WTC11 (cell line): Measurements from ENCODE around the gene APOL6.

Experiments used
- NR1H2 ChIP-seq: sonication (generic); formaldehyde crosslinking; IDR thresholded peaks from 2 replicates; pipeline ENCODE4 v1.9.0; 2021; ENCODE audit warnings: mild to moderate bottlenecking, moderate library complexity, missing genetic modification reagents
- SP1 ChIP-seq: sonication (generic); formaldehyde crosslinking; conservative IDR thresholded peaks from 2 replicates; pipeline ENCODE4 v1.8.1; 2022; ENCODE audit warnings: missing genetic modification reagents
- TF ChIP-seq, protein P1 (sequence below): sonication (generic); formaldehyde crosslinking; IDR thresholded peaks from 2 replicates; pipeline ENCODE4 v1.8.1; 2022; ENCODE audit warnings: low read depth, missing genetic modification reagents, borderline replicate concordance
- TF ChIP-seq, protein P2 (sequence below): sonication (generic); formaldehyde crosslinking; IDR thresholded peaks from 2 replicates; pipeline ENCODE4 v1.8.1; 2023; ENCODE audit warnings: mild to moderate bottlenecking, missing genetic modification reagents
- TF ChIP-seq, protein P3 (sequence below): fragments of 200-600 bp; IDR thresholded peaks from 2 replicates; pipeline ENCODE4 v1.8.0; 2022; ENCODE audit warnings: antibody characterized with exemption
- TF ChIP-seq, protein P4 (sequence below): sonication (generic); formaldehyde crosslinking; IDR thresholded peaks from 2 replicates; pipeline ENCODE4 v1.8.1; 2023; ENCODE audit warnings: mild to moderate bottlenecking, moderate library complexity, missing genetic modification reagents

DNA sequence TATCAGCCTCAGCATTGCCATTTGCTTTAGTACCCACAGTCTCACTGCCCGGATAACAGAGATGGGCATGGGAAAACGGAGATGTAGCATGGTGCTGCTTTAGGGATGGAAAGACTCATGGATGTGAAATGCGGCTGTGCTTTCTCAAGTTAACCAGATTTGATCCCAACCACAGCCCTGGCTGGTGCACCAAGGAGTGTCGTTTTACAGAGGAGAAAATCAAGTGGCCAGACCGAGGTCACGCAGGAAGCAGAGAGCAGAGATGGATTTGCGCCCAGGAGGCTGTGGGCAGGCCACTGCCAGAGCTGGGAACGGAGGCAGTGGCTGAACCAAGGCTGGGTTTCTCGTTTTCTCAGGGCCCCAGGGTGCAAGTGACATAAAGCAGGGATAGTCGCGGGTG lies 40.2 kb upstream of the APOL6 start:
- TF ChIP-seq, protein P1, sequence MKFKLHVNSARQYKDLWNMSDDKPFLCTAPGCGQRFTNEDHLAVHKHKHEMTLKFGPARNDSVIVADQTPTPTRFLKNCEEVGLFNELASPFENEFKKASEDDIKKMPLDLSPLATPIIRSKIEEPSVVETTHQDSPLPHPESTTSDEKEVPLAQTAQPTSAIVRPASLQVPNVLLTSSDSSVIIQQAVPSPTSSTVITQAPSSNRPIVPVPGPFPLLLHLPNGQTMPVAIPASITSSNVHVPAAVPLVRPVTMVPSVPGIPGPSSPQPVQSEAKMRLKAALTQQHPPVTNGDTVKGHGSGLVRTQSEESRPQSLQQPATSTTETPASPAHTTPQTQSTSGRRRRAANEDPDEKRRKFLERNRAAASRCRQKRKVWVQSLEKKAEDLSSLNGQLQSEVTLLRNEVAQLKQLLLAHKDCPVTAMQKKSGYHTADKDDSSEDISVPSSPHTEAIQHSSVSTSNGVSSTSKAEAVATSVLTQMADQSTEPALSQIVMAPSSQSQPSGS (CRISPR knock-in tag) = no peak
- TF ChIP-seq, protein P2, sequence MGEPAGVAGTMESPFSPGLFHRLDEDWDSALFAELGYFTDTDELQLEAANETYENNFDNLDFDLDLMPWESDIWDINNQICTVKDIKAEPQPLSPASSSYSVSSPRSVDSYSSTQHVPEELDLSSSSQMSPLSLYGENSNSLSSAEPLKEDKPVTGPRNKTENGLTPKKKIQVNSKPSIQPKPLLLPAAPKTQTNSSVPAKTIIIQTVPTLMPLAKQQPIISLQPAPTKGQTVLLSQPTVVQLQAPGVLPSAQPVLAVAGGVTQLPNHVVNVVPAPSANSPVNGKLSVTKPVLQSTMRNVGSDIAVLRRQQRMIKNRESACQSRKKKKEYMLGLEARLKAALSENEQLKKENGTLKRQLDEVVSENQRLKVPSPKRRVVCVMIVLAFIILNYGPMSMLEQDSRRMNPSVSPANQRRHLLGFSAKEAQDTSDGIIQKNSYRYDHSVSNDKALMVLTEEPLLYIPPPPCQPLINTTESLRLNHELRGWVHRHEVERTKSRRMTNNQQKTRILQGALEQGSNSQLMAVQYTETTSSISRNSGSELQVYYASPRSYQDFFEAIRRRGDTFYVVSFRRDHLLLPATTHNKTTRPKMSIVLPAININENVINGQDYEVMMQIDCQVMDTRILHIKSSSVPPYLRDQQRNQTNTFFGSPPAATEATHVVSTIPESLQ (CRISPR knock-in tag) = no peak
- TF ChIP-seq, protein P3, sequence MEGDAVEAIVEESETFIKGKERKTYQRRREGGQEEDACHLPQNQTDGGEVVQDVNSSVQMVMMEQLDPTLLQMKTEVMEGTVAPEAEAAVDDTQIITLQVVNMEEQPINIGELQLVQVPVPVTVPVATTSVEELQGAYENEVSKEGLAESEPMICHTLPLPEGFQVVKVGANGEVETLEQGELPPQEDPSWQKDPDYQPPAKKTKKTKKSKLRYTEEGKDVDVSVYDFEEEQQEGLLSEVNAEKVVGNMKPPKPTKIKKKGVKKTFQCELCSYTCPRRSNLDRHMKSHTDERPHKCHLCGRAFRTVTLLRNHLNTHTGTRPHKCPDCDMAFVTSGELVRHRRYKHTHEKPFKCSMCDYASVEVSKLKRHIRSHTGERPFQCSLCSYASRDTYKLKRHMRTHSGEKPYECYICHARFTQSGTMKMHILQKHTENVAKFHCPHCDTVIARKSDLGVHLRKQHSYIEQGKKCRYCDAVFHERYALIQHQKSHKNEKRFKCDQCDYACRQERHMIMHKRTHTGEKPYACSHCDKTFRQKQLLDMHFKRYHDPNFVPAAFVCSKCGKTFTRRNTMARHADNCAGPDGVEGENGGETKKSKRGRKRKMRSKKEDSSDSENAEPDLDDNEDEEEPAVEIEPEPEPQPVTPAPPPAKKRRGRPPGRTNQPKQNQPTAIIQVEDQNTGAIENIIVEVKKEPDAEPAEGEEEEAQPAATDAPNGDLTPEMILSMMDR = no peak
- no peak for TF ChIP-seq NR1H2 (CRISPR knock-in tag)
- no peak for TF ChIP-seq SP1
- TF ChIP-seq, protein P4, sequence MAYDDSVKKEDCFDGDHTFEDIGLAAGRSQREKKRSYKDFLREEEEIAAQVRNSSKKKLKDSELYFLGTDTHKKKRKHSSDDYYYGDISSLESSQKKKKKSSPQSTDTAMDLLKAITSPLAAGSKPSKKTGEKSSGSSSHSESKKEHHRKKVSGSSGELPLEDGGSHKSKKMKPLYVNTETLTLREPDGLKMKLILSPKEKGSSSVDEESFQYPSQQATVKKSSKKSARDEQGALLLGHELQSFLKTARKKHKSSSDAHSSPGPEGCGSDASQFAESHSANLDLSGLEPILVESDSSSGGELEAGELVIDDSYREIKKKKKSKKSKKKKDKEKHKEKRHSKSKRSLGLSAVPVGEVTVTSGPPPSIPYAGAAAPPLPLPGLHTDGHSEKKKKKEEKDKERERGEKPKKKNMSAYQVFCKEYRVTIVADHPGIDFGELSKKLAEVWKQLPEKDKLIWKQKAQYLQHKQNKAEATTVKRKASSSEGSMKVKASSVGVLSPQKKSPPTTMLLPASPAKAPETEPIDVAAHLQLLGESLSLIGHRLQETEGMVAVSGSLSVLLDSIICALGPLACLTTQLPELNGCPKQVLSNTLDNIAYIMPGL (CRISPR knock-in tag) = no peak
